ENCODE measurements around the gene PELI2. TPM values are rescaled to one million over a fixed set of nuclear protein-coding genes. Genes with fewer than 3 reads are reported as not detected.

Gene PELI2
- total RNA-seq, 1 donor from 2014 or later, result 32.2 TPM

DNA sequence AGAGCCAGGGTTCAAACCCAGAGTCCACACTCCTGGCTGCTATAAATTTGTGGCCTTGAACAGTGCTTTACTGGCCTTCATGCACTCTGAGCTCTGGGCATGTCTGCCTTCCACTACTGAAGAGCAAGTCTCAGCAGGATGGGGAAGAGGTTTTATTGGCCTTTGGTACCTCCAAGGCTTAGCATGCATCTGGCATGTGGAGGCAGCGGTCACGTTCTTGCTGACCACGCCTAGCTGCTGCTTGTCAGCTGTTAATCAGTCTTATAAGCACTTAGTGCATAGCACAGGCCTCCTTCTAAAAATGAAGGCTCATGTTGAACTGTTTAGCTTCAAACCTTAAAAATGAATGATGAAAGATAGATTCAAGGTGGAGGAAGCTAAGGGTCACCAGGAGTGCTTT is 177.5 kb downstream of the PELI2 start:
- Mint-ChIP-seq H3K9me3 (ENCODE audit: low read depth) (no peaks in the 10 kb centered on the region), H3K27me3 (no peaks in the 10 kb centered on the region), H3K4me3 (ENCODE audit: low read depth) (no peak overlapping the region), H3K4me1 (ENCODE audit: low read depth) (peaks cover 21% of the 10 kb centered on the region), H3K27ac (no peak overlapping the region), H3K36me3 (ENCODE audit: insufficient read depth) (peaks cover 18% of the 10 kb centered on the region)
- TF ChIP-seq, protein P1, sequence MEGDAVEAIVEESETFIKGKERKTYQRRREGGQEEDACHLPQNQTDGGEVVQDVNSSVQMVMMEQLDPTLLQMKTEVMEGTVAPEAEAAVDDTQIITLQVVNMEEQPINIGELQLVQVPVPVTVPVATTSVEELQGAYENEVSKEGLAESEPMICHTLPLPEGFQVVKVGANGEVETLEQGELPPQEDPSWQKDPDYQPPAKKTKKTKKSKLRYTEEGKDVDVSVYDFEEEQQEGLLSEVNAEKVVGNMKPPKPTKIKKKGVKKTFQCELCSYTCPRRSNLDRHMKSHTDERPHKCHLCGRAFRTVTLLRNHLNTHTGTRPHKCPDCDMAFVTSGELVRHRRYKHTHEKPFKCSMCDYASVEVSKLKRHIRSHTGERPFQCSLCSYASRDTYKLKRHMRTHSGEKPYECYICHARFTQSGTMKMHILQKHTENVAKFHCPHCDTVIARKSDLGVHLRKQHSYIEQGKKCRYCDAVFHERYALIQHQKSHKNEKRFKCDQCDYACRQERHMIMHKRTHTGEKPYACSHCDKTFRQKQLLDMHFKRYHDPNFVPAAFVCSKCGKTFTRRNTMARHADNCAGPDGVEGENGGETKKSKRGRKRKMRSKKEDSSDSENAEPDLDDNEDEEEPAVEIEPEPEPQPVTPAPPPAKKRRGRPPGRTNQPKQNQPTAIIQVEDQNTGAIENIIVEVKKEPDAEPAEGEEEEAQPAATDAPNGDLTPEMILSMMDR (IDR thresholded peaks at IDR 0.05; ENCODE audit: unreplicated experiment), result no peak
- DNase-seq (ENCODE audit: low spot score, unreplicated experiment), result no peak

DNA sequence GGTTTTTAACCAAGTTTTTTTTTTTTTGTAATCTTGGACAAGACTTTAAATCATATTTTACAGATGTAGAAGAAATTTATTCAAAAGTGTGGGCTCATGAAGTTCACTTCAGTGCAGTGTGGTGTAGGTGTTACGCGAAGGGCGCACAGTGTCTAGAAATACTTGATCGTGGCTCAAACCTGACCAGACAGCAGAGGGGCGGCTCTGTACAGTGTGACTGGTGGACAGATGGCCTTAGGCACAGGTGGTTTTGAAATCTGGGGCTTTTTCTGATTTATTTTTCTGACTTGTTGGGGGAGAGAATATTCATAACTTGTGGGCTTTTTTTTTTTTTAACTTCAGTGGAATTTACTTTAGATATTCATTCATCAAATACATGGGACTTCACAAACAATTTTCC is 179.2 kb downstream of the PELI2 start:
- peaks cover 15% of the 10 kb centered on the region for H3K36me3 Mint-ChIP-seq (ENCODE audit: insufficient read depth)
- H3K27me3 Mint-ChIP-seq, result no peaks in the 10 kb centered on the region
- H3K27ac Mint-ChIP-seq, result no peak overlapping the region
- TF ChIP-seq, protein P1 (IDR thresholded peaks at IDR 0.05; ENCODE audit: unreplicated experiment), result no peak
- H3K4me1 Mint-ChIP-seq (ENCODE audit: low read depth), result peaks cover 16% of the 10 kb centered on the region
- no peak overlapping the region for H3K4me3 Mint-ChIP-seq (ENCODE audit: low read depth)
- DNase-seq (ENCODE audit: low spot score, unreplicated experiment), result no peak
- no peaks in the 10 kb centered on the region for H3K9me3 Mint-ChIP-seq (ENCODE audit: low read depth)

DNA sequence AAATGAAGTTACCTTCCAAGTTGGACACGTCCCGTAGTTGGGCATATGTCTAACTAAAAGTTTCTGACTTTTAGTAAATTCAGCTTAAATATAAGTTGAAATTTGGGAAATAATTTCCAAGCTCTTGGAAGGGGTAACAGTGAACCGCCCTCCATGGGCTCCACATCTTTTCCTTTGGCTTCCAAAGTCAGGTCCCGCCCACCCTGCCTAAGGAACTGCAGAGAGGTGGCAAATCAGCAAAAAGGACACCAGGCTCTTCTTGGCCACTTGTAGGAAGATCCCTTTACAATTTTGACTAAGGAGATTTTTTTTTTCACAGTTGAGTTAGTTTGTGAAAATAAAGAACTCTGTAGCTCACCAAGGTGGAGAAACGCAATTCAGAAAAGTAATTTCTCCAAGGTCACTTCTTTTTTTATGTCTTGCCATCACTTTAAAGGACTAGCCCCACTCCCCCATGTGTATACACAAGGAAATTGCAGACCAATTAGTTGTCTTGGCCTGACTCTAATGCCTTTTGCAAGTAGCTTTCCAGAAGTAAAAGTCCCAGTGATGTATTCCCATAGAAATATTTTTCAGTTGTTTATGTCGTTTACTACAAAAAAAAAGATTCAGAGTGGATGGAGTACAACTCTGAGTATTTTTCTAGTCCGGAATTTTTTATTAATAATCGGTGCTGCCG is 181.2 kb downstream of the PELI2 start:
- no peak for DNase-seq (ENCODE audit: low spot score, unreplicated experiment)
- H3K4me3 Mint-ChIP-seq (ENCODE audit: low read depth), result no peak overlapping the region
- H3K4me1 Mint-ChIP-seq (ENCODE audit: low read depth), result peaks cover 2% of the 10 kb centered on the region
- no peaks in the 10 kb centered on the region for H3K27me3 Mint-ChIP-seq
- TF ChIP-seq, protein P1 (IDR thresholded peaks at IDR 0.05; ENCODE audit: unreplicated experiment), result no peak
- peaks cover 15% of the 10 kb centered on the region for H3K36me3 Mint-ChIP-seq (ENCODE audit: insufficient read depth)
- no peaks in the 10 kb centered on the region for H3K9me3 Mint-ChIP-seq (ENCODE audit: low read depth)
- H3K27ac Mint-ChIP-seq, result no peak overlapping the region

DNA sequence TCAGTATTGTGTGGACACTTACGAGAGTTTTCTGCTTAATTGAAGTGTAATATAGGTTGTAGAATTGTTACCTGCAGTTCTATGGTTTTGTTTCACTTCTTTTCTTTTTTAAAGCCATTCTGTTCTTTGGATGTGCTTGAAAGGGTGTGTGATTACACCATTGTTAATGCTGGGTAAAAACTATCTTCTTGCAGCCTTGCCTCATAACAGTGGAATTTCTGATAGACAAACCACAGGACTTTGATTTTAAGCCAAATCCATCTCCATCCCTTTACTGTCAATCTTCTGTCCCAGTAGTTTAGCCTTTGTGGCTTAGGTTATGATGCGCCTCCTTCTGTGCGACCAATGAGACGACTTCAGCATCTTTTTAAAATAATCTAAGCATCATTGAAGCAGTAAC is 182.3 kb downstream of the PELI2 start:
- Mint-ChIP-seq H3K27me3 (no peaks in the 10 kb centered on the region), H3K4me1 (ENCODE audit: low read depth) (no peaks in the 10 kb centered on the region), H3K4me3 (ENCODE audit: low read depth) (no peak overlapping the region), H3K36me3 (ENCODE audit: insufficient read depth) (peaks cover 12% of the 10 kb centered on the region), H3K27ac (no peak overlapping the region), H3K9me3 (ENCODE audit: low read depth) (no peaks in the 10 kb centered on the region)
- TF ChIP-seq, protein P1 (IDR thresholded peaks at IDR 0.05; ENCODE audit: unreplicated experiment), result no peak
- DNase-seq (ENCODE audit: low spot score, unreplicated experiment), result no peak

DNA sequence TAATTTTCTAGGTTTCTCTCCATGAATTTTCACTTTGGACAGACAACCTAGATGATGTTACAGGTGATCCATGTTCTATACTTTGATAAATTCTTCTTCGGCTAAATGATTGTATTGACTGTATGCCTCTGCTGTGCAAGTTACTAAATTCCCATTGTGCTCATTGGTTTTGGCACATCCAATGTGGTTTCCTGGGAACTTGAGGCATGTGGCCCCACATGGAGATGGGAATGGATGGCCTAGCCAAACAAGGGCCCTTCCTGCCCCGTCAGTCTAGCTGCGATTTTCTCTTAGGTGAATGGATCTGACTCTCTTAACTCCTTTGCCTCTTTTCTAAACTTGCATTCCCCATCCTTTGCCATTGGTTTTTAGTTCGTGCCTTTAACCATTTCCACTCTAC is 186.2 kb downstream of the PELI2 start:
- Mint-ChIP-seq H3K4me1 (ENCODE audit: low read depth) (no peaks in the 10 kb centered on the region), H3K27me3 (no peaks in the 10 kb centered on the region), H3K27ac (no peak overlapping the region), H3K36me3 (ENCODE audit: insufficient read depth) (no peaks in the 10 kb centered on the region), H3K4me3 (ENCODE audit: low read depth) (no peak overlapping the region), H3K9me3 (ENCODE audit: low read depth) (no peaks in the 10 kb centered on the region)
- TF ChIP-seq, protein P1 (IDR thresholded peaks at IDR 0.05; ENCODE audit: unreplicated experiment), result no peak
- DNase-seq (ENCODE audit: low spot score, unreplicated experiment), result no peak
